Cortex of kidney (tissue), 1 donor: ENCODE data around the gene RAI14.

Source experiments
- DNase-seq: peaks from one replicate; lab custom pipeline; 2025; lab: John Stamatoyannopoulos, UW

Gene RAI14

DNA sequence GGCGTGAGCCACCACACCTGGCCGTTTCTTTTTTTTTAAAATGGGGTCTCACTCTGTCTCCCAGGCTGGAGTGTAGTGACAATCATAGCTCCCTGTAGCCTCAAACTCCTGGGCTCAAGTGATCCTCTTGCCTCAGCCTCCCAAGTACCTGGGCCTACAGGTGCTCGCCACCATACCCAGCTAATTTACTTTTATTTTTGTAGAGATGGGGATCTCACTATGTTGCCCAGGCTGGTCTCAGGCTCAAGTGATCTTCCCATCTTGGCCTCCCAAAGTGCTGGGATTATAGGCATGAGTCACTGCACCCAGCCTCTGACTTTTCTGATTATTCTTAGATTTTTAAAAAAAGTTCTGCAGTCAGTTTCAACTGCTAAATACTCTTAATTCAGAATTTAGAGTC is 21.3 kb downstream of the RAI14 start:
- DNase-seq, result no peak

GRCh38 chr5:34680896-34681295 is 24.8 kb downstream of the RAI14 start:
- no peak for DNase-seq

GRCh38 chr5:34682926-34683623 is 26.9 kb downstream of the RAI14 start:
- no peak for DNase-seq

- no peak for DNase-seq
Observed at GRCh38 chr5:34684281-34684979, 28.3 kb downstream of the RAI14 start.

GRCh38 chr5:34684980-34685352 is 28.8 kb downstream of the RAI14 start:
- no peak for DNase-seq

DNA sequence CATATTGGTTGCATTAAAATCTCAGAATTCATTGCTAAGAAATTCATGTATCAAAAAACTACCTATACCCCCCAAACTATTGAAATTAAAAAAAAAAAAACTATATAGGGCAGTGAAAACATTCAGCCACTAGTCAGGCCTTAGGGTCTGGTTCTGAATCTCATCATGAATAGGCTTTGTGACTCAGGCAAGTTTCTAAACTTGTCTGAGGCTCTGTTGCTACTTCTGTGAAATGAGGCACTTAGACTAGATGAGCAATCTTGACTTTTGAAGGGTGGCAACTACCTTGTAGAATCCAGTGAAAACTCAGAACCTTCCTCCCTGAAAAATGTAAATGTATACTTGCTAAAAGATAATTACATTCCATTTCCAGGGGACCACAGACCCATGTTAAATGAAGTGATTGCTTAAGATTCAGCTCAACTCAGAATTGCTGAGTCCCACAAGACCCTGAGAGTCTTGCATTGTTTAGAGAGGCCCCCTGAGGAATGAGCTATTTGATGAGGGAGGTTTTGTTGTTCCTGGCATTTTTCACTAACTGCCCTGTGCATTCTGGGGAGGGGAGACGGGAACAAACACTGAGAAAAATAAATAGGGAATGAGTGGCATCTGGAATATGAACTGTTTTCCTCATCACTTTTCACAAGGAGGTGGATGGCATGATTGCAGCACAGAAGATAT is 29.5 kb downstream of the RAI14 start:
- no peak for DNase-seq

DNA sequence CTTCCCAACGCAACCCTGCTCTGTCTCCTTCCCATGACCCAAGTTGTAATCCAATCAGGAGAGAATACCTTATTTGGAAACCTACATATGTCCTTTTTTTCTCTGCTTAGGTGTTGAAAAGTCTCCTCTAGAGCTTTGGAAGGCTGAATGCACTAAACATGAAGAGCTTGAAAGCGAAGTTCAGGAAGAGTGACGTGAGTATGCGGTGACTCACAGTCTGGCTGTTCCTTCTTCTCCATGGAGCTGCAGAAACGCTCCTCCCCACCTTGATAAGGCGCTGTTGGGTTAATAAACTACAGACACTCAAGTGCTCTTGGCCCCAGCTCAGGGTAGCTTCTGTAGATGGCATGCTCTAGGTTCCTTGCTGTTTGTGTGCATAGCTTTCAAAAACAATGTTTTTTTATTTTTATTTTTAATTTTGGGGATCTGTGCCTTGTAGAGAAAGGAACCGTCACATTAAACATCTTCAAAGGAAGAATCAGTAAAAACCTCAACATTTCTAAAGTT is 30.7 kb downstream of the RAI14 start:
- DNase-seq, result no peak

- DNase-seq, result no peak
Observed at GRCh38 chr5:34687269-34688011, 31.3 kb downstream of the RAI14 start.

DNA sequence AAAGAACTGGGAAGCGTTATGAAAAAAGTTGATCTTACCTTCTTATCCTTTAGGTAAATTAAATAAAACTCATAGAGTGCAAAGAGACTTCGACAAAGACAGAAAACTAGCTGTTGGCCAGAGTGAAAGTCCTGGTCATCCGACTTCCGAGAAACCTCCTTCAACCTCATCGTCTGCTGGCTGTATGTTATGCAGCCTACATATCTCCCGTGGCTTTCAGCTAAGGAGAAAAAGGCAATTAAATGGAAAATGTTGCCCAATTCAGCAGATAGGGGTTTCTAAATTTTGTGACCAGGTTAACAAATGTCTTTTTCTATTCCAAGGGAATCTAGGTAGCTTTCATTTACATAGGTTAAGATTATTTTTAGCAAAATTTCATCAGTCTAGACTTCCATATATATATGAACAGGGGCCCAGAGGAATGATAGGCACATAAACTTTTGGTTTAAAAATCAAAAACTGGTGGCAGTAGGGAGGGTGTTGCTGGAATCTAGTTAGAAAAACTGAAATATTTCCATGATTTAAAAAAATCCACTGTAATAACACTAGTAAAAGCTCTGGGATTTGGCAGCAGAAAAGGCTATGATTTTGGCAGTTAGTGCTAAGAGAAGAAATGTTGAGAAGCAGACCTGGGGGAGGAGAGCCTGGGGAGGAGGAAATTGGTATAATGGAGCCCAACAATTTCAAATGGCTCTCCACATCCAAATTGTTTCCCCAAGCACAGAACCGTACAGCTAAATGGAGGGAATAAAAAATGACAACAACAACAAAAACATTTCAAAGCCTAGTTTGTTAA is 32.1 kb downstream of the RAI14 start:
- DNase-seq, result no peak

DNA sequence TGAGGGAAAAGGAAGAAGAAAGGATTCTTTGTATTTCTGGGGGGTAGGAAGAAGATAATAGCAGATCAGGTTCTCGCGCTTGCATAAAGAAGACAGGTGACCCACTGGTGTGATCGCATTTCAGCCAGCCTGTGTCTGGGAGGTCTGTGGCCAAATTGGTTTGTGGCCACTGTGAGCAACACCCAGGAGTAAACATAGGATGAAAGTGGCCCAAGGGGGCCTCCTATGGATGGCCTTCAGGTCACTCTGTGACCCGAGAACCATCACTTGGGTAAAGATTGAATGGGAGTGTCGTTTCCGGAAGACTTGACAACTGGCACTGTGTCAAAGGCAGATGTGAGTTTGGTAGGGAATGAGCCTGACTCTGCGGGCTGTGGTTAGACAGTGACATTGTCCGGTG is 34.2 kb downstream of the RAI14 start:
- no peak for DNase-seq

GRCh38 chr5:34690898-34691297 is 34.8 kb downstream of the RAI14 start:
- no peak for DNase-seq

GRCh38 chr5:34691326-34691725 is 35.2 kb downstream of the RAI14 start:
- DNase-seq, result no peak

- no peak for DNase-seq
Observed at GRCh38 chr5:34692786-34693185, 36.7 kb downstream of the RAI14 start.

DNA sequence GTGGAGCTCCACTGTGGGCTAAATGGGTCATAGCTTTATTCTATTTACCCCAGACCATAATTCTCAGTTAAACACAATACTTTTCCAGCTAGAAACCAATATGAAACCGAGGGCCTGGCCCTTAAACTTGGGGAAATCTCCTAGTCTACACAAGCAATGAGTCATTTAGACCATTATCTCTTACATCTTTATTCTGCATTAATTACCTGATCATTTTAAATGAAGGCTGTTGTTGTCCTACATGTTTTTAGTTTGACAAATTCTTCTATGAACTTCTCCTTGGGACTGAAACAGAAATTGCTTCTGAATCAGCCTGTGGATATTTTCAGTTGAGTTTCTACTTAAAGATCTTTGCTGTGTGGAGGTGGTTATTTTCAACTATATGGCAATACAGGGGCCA is 37.9 kb downstream of the RAI14 start:
- no peak for DNase-seq

DNA sequence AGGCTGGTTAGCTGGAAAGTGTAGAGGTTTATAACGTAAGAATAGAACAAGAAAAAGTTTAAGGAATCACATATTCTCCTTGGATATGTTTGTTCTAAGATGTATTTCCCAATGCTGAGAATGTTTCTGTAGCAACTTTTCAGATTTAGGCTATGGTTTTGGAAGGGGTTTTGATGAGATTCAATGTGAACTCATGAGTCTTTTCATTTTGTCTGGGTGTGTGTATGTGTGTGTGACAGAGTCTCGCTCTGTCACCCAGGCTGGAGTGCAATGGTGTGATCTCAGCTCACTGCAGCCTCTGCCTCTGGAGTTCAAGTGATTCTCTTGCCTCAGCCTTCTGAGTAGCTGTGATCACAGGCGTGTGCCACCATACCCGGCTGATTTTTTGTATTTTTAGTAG is 38.6 kb downstream of the RAI14 start:
- no peak for DNase-seq

DNA sequence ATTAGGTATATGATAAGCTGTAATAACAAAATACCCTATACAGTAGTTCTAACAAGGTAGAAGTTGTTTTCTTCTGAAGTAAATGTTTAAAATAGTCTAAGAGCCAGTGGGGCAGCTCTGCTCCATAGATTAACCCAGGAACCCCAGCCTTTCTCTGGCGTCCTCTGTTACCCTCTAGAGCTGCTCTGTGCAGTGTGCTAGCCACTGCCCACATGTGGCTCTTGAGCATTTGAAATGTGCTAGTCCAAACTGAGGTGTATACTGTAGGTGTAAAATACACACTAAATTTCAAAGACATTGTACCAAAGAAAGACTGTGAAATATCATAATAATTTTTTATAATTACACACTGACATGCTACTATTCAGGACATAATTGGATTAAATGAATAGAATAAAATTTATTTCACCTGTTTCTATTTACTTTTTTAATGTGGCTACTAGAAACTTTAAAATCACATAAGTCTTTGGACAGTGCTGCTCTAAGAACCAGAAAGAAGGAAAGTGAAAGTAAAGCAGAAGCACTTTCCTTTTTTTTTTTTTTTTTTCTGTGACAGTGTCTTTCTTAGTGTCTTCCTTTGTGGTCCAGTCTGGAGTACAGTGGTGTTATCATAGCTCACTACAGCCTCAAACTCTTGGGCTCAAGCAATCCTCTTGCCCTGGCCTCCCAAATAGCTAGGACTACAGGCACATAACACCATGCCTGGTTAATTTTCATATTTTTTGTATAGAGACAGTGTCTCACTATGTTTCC is 39.3 kb downstream of the RAI14 start:
- DNase-seq, result no peak

DNA sequence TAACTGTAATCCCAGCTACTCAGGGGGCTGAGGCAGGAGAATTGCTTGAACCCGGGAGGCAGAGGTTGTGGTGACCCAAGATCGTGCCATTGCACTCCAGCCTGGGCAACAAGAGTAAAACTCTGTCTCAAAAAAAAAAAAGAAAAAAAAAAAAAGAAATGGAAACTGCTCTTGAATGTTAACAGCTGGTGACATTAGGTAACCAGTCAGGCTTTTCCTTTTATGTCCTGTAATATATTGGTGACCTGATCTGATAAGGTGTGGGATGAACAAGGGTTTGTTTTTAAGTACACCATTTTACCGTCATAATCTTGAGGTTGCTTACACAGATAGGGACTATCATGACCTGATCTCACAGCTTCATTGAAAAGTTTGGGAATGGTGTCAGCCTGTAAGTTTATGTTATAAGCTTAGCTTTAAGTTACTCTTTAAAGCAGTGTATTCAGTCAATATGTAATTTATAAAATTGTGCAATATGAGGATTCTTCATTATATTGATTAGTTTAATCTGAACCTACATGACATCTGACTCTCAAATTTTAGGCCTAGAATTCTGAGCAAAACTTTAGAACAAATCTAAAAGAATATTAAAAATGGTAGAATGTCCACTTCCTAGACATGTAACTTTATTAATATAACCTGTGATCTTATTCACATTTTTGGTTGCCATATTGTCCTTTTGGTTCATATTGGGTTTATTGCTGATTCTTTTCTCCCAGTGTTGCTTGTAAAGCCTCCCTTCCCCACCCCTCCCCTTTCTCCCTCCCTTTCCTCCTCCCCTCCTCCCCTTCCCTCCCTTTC is 41.4 kb downstream of the RAI14 start:
- DNase-seq, result no peak

GRCh38 chr5:34698109-34698419 is 41.9 kb downstream of the RAI14 start:
- DNase-seq, result no peak

DNA sequence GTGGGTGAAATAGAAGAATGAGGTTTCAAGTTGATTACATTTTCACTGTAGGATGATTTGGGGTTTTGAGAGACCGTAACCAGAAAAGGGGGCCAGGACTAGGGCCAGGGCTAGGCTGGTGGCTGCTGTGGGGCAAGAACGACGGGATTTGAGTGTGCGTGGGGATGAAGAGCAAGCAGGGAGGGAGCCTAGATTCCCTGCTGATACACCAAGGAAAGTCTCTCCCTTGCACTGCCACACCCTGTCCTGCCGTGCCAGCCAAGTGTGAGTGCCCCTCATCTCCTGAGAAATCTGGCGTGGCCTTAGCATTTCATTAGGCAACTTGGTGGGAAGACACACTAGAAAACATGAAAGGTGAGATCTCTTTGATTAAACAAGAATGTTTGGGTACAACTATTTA is 42.6 kb downstream of the RAI14 start:
- no peak for DNase-seq
